SIG-M5 treated with dmso at 0.1 percent for 504 hours (cell line): ENCODE measurements around the gene MTMR3.

Experiments
- DNase-seq: peaks from one replicate; lab custom pipeline; 2025; ENCODE audit not compliant: unreplicated experiment; lab: John Stamatoyannopoulos, UW

MTMR3 gene

GRCh38 chr22:29867851-29868250 lies 15.1 kb upstream of the MTMR3 start:
- no peak for DNase-seq

GRCh38 chr22:29870574-29870973 lies 12.4 kb upstream of the MTMR3 start:
- no peak for DNase-seq

DNA sequence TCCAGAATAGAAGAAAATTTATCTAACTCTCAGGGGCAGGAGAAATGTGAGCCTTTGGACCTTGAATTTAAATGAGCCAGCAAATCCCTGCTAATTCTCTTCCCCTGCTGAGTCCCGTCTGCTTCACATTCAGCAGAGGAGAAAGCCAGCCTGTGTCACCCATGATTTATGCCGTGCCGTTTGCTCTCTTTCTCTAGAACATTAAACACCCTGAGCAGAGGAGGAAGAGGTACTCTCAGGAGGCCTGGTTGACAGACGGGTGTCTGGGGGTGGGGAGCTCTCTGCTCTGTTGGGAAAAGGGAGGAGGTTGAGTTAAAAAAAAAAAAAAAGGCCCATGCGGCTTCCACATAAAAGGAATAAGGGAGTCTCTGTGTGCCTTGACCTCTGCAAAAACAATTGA lies 11.3 kb upstream of the MTMR3 start:
- no peak for DNase-seq

DNA sequence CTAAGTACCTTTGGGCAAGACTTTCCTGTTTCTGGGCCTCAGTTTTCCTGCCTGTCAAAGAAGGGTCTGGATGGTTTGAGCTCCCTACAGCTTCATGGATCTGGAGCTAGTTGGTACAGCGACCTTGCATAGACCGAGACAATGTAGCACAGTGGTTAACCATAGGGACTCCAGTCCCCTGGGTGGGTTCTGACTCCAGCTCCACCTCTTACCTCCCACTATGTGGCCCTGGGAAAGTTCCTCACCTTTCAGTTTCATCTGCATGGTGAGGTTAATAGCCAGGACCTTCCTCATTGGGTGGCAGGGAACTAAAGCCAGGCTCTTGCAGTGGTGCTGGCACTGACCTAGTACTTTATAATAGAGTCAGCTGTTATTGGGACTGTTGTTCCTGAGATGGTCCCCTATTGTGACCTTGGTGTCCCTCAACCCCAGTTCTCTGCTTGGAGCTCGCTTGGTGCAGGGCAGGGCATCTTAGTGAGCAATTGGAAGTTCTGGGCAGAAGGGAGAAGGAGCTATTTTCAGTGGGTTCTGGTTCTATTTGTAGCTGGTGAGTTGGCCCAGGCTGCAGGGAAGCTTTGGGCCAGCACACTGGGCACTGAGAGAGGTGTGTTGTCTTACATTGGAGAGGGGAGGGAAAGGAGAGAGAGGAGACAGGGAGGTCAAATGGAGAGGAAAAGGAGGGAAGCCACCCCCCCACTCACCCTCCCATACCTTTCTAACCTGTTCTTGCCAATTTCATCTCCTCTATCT lies 10.7 kb upstream of the MTMR3 start:
- no peak for DNase-seq

GRCh38 chr22:29872989-29873388 lies 10.0 kb upstream of the MTMR3 start:
- DNase-seq = peak; percentile 59

GRCh38 chr22:29873943-29874342 lies 9.0 kb upstream of the MTMR3 start:
- DNase-seq = no peak

DNA sequence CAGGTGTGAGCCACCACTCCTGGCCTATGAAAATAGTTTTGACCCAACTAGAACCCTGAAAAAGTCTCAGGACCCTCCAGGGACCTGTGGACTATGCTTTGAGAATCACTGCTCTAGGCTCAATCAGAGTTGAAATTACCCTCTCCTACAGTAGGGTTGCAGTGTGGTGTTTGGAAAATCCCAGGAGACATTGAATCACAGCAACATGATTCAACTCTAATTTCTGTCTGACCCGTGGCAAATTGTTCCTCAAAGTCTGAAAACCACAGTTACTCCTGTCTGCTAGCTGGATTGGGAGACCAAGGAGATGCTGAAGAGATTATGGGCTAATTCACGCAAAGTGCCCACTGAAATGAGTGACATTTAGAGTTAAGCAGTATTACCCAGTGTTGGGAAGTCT lies 5.4 kb upstream of the MTMR3 start:
- DNase-seq = no peak

GRCh38 chr22:29879753-29880152 lies 3.2 kb upstream of the MTMR3 start:
- DNase-seq = no peak

- no peak for DNase-seq
Measured at GRCh38 chr22:29882716-29883044, 294 bp upstream of the MTMR3 start.

GRCh38 chr22:29883775-29884097 lies 762 bp downstream of the MTMR3 start:
- peak; percentile 3 for DNase-seq

- DNase-seq = no peak
Measured at GRCh38 chr22:29885610-29886009, 2.6 kb downstream of the MTMR3 start.

DNA sequence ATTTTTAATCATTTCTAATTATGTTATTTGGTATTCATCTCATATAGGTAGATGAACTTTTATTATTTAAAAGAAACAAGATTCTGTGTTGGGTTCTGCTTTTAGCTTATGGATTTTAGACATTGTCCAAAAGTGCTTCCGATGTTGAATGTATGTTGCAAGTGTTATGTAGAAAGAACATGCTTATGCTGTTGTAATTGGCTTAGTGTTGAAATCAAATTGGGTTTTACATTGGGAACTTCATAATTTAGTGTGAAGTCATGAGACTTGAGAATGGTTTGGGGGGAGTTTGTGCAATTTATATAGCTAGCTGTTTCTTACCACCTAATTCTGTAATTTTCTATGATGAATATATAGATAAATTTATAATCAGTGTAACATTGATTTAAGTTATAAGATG lies 3.6 kb downstream of the MTMR3 start:
- peak; percentile 83 for DNase-seq

GRCh38 chr22:29887358-29887757 lies 4.4 kb downstream of the MTMR3 start:
- DNase-seq = no peak

- no peak for DNase-seq
Measured at GRCh38 chr22:29890760-29891159, 7.8 kb downstream of the MTMR3 start.

DNA sequence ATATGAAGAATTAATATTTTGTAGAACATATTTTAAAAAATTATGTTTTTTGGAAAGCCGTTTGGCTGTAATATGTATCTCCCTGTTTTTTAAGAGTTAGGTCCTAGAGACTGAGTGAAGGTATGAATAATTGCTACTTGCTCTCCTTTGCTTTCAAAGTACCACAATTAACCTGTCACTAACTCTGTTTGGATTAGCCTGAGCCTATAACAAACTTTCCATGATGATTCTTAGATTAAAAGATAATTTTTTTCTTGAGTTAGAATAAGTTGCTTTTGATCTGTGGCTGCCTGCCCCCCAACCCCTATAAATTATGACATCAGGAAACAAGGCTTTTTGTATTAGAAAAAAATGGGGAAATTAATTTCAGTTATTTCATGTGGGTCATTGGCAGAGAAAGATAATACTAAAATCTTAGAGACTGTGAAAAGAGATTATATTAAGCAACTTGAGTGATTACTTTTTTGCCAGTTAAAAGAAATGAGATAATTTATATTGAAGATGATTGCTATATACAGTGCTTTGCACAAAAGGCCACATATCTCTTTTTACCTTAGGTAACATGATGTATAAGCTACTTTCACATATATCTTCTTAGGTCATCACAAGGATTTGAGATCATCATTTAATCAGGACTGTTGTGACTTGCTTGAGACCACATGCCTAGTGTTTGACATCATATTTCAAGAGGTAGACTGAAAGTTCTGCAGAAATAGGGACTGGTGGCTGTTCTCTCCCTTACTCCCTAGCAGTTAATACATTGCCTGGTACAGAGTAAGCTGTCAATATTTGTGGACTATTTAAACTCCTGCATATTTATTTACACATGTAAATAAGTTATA lies 9.6 kb downstream of the MTMR3 start:
- DNase-seq = no peak

DNA sequence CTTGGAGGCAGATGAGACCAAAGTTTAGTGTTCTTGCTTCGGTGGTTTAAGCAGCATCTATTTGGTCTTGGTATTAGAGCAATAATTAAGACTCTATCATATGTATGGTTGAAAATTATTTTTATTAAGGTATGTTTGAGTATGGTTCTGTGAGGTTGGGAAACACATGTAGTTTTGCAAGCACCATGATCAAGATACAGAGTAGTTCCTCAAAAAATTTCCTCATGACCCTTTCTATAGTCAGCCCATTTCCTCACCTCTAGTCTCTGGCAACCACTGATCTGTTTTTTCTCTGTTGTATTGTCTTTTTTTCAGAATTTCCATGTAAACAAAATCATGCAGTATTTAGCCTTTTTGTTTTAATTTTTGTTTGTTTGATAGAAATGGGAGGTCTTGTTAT lies 18.4 kb downstream of the MTMR3 start:
- peak; percentile 84 for DNase-seq

GRCh38 chr22:29903371-29903770 lies 20.4 kb downstream of the MTMR3 start:
- no peak for DNase-seq

DNA sequence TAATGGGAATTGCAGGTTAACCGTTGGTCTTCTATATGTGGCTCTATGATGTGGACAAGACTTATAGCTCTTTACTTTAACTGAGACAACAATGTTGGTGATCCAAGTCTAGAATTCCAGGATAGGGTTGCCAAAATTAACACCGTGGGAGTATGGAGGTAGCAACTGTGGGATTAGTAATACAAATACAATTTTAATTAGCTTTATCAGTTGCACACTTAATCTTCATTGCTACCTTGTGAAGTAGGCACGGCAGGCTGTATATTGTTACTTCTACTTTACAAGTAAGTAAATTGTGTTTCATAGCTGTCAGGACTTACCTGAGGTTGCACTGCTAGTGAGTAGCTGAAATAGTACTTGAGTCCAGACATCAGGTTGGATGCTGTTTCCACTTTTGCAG lies 21.0 kb downstream of the MTMR3 start:
- DNase-seq = no peak

DNA sequence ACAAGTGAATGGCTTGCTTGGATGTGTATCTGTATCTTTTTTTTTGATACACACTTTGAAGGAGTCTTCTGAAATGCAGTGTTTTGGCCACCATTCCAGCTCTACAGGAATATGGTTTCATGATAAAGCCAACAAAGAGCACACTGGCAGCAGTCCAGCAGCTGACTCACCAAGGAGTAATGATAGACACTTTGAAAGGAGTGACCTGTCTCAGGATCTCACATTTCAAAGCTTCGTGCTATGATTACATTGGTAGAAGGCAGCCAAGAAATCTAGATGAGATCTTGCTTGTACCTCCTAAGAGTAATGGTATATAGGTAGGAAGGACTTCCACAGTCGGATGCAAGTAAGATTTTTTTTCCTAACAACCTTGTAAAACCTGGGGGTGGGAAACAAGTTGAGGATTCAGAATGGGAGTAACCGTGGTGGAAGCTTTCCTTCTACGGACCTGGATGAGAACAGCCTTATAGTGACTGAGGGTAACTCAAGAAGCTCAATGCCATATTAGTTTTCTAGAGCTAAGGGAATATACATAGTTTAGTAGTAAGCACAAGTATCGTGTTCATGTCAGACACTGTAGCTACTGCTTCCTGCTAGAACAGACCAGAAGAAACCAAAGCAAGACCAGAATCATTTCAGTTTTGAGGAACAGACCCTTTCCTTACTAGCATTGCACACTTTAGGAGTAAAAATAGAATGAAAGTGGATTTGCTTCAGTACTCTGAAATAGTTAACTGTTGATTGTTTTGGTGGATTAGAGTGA lies 25.0 kb downstream of the MTMR3 start:
- DNase-seq = peak; percentile 65

- DNase-seq = no peak
Measured at GRCh38 chr22:29912141-29912540, 29.2 kb downstream of the MTMR3 start.

GRCh38 chr22:29912605-29913398 lies 29.8 kb downstream of the MTMR3 start:
- DNase-seq = no peak
